Astrocyte (in vitro differentiated cells and primary cell): ENCODE measurements around the gene ZNF19.

Experiments
- EZH2 ChIP-seq: IDR thresholded peaks from 2 replicates; pipeline ENCODE4 v1.6.1; 2012; ENCODE audit warnings: mild to moderate bottlenecking, low read length, inconsistent platforms; ENCODE audit not compliant: insufficient read depth
- TF ChIP-seq, protein P1 (sequence below): IDR thresholded peaks from 2 replicates; pipeline ENCODE4 v1.5.1; 2011; ENCODE audit warnings: low read depth, mild to moderate bottlenecking, inconsistent platforms, low read length, moderate library complexity; ENCODE audit not compliant: insufficient read depth

DNA sequence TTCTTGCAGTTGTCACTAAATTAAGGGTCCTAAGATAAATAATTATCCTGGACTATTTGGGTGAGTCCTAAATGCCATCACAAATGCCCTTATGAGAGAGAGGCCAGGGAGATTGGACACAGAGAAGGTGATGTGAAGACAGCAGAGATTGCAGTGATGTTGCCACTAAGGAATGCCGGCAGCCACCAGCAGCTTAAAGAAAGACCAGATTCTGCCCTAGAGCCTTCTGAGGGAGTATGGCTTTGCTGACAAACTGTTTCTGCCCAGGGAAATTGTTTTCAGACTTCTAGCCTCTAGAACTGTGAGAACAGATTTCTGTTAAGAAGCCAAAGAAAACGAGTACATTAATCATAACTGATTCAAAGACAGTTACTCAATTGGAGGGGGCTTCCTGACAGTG, 17.1 kb downstream of the ZNF19 start:
- TF ChIP-seq, protein P1, sequence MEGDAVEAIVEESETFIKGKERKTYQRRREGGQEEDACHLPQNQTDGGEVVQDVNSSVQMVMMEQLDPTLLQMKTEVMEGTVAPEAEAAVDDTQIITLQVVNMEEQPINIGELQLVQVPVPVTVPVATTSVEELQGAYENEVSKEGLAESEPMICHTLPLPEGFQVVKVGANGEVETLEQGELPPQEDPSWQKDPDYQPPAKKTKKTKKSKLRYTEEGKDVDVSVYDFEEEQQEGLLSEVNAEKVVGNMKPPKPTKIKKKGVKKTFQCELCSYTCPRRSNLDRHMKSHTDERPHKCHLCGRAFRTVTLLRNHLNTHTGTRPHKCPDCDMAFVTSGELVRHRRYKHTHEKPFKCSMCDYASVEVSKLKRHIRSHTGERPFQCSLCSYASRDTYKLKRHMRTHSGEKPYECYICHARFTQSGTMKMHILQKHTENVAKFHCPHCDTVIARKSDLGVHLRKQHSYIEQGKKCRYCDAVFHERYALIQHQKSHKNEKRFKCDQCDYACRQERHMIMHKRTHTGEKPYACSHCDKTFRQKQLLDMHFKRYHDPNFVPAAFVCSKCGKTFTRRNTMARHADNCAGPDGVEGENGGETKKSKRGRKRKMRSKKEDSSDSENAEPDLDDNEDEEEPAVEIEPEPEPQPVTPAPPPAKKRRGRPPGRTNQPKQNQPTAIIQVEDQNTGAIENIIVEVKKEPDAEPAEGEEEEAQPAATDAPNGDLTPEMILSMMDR: no peak
- no peak for TF ChIP-seq EZH2
